GM13976 (cell line): Measurements from ENCODE around the gene PANX2.
"Not testable (repeated sequence)": the region's sequence is repeated elsewhere in the genome, so short reads cannot be mapped to it uniquely, and the experiment has no call there.

Experiments used
- DNase-seq: peaks from one replicate; pipeline ENCODE4 v3.0.0; 2012; ENCODE audit warnings: low spot score
- in situ Hi-C: fragments of 300-500 bp; cut with MboI; formaldehyde crosslinking; loops from one replicate; pipeline ENCODE4 v1.12.0; 2022; ENCODE audit warnings: low sequenced_read_pairs, mixed read lengths, inconsistent platforms; ENCODE audit not compliant: unreplicated experiment
- TF ChIP-seq, protein P1 (sequence below): IDR thresholded peaks from 2 replicates; pipeline ENCODE4 v1.5.1; 2012; ENCODE audit warnings: borderline replicate concordance, mild to moderate bottlenecking; ENCODE audit not compliant: insufficient read depth; ENCODE audit errors: extremely low read depth, missing control alignments, control extremely low read depth

Gene PANX2

DNA sequence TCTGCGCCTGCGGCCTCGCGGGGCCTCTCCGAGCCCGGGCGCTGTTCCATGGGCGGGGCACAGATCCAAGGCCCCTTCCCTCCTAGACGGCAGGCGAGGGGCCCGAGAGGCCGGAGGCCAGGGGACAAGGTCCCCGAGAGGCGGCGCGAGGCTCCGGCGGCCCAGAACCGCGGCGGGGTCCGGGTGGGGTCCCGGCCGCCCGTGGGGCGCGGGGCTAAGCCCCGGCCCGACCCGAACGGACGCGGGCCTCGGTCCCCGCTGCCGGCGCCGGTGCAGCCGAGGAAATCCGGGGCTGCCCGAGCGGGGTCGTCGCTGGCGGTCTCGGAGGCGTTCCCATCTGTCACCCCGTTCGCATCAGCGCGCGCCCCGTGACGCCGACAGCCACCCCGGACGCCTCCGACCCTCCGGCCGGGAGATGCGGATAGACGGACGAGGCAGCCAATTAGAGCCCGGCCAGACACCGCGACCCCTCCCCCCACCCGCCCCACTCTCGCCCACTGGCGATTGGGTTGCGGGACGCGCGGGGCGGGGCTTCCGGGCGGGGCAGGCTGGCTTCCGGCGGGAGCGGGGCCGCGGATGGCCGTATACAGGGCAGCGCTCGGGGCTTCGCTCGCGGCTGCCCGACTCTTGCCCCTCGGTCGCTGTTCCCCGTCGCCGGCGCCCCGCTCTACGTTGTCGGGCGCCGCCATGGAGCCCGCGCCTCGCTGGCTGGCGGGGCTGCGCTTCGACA is 30.1 kb downstream of the PANX2 start, which contains the start of gene SELENOO:
Gene SELENOO (plus strand): TSS at position 551 of the 730 bp plus-strand sequence. CDS start 26 bp downstream, at position 577.
- TF ChIP-seq, protein P1, sequence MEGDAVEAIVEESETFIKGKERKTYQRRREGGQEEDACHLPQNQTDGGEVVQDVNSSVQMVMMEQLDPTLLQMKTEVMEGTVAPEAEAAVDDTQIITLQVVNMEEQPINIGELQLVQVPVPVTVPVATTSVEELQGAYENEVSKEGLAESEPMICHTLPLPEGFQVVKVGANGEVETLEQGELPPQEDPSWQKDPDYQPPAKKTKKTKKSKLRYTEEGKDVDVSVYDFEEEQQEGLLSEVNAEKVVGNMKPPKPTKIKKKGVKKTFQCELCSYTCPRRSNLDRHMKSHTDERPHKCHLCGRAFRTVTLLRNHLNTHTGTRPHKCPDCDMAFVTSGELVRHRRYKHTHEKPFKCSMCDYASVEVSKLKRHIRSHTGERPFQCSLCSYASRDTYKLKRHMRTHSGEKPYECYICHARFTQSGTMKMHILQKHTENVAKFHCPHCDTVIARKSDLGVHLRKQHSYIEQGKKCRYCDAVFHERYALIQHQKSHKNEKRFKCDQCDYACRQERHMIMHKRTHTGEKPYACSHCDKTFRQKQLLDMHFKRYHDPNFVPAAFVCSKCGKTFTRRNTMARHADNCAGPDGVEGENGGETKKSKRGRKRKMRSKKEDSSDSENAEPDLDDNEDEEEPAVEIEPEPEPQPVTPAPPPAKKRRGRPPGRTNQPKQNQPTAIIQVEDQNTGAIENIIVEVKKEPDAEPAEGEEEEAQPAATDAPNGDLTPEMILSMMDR, result no peak
- peak; percentile 99 for DNase-seq
- in situ Hi-C loops, result loop anchor here (10.0 kb wide), 1 partner anchor 46 kb away; no protein-coding TSS in a partner anchor

DNA sequence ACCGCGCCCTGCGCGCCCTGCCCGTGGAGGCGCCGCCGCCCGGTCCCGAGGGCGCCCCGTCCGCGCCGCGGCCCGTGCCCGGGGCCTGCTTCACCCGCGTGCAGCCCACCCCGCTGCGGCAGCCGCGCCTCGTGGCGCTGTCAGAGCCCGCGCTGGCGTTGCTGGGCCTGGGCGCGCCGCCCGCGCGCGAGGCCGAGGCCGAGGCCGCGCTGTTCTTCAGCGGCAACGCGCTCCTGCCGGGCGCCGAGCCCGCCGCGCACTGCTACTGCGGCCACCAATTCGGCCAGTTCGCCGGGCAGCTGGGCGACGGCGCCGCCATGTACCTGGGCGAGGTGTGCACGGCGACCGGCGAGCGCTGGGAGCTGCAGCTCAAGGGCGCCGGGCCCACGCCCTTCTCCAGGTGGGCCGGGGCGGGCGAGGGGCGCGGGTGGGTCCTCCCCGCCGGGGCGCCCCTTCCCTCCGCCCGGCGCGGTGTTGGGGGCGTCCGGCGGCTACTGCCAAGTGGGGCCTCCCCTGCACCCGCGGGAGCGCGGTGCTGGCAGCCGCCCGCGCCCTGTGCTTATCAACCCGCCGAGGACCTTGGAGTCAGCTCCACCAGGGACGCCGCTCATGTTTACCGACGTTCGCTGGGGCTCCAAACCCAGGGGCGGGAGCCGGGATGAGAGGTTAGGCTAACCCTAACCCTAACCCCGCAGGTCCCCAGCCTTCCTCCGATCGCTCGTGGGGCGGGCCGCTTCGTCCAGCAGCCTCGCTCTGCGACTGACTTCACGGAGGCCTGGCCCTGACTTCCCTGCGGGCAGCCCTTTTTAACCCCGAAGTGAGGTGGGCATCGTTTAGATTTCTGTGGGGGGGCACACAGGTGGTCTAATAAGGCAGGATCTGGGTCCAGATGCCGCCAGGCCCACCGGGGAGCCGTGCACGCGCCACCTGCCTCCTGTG is 30.9 kb downstream of the PANX2 start:
- no peak for DNase-seq
- in situ Hi-C loops, result loop anchor here (10.0 kb wide), 1 partner anchor 47 kb away; no protein-coding TSS in a partner anchor
- TF ChIP-seq, protein P1, result no peak

DNA sequence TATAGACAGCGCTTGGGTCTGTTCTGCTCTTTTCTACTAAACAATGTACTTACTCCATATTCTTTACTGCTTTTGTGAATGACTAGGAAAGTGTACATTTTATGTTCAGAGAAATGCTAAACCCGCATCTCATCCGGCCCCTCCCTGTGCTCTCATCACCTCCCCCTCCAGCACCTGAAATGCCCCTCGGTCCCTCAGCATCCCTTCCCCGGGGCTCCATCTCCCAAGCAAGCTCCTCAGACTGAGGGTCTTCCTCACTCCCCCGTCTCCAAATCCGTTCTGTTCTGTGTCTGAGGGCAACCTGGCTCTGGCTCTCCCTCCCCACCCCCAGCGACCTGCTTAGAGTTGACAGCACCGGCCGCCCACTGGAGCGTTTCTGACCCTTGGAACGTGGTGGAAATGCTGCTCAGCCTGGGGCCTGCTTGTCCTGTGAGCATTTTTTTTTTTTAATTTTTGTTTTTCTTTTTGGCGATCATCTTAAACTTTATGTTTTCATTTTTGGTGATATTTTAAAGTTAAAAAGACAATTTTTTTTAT is 31.7 kb downstream of the PANX2 start:
- DNase-seq, result no peak
- in situ Hi-C loops, result loop anchor here (10.0 kb wide), 1 partner anchor 47 kb away; no protein-coding TSS in a partner anchor
- TF ChIP-seq, protein P1, result no peak

DNA sequence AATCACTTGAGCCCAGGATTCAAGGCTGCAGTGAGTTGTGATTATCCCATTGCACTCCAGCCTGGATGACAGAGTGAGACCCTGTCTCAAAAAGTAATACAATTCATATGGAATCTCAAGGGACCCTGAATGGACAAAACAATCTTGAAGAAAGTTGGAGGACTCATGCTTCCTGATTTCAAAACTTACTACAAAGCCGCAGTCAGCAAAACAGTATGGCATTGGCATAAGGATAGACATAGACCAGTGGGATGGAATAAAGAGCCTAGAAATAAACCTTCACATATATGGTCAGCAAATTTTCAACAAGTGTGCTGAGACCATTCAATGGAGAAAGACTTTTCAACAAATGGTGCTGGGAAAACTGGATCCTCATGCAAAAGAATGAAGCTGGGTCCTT is 32.8 kb downstream of the PANX2 start:
- TF ChIP-seq, protein P1, result no peak
- no peak for DNase-seq
- in situ Hi-C loops, result loop anchor here (10.0 kb wide), 1 partner anchor 48 kb away; no protein-coding TSS in a partner anchor

DNA sequence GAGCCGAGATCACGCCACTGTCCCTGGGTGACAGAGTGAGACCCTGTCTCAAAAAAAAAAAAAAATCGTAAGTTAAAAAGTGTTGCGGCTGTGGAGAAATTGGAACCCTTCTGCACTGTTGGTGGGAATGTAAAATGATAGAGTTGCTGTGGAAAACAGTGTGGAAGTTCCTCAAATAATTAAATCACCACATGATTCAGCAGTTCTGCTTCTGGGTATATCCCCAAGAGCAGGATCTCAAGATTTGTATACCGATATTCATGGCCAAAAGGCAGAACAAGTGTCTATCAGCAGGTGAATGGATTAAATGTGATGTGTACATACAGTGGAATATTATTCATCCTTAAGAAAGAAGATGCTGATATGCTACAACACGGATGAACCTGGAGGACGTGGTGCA is 34.0 kb downstream of the PANX2 start:
- DNase-seq, result no peak
- TF ChIP-seq, protein P1, result no peak
- in situ Hi-C loops, result loop anchor here (10.0 kb wide), 1 partner anchor 50 kb away; no protein-coding TSS in a partner anchor

DNA sequence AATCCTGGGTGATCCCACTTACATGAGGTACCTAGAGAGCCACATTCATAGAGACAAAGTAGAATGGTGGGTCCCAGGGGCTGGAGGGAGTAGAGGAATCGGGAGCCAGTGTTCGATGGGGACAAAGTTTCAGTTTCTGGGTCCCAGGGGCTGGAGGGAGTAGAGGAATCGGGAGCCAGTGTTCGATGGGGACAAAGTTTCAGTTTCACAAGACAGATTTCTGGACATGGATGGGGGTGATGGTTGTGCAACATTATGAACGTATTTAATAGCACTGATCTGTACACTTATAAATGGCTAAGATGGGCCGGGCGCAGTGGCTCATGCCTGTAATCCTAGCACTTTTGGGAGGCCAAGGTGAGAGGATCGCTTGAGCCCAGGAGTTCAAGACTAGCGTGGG is 34.5 kb downstream of the PANX2 start:
- in situ Hi-C loops, result loop anchor here (10.0 kb wide), 1 partner anchor 50 kb away; no protein-coding TSS in a partner anchor
- not testable (repeated sequence) for DNase-seq
